ENCODE data around the gene ORM1.

The ORM1 gene

GRCh38 chr9:114304416-114305188 is 18.3 kb upstream of the ORM1 start:
- Histone ChIP-seq H3F3A (ENCODE audit: insufficient read depth, low read length) (no peaks in the 10 kb centered on the region), H3K79me2 (ENCODE audit: low read length) (no peaks in the 10 kb centered on the region), H3K4me2 (ENCODE audit: low read depth, low read length) (no peak overlapping the region), H3K4me3 (ENCODE audit: low read length) (no peak overlapping the region), H3K9me2 (replicated peaks; ENCODE audit: insufficient read depth, low read length) (no peaks in the 10 kb centered on the region), H3K9me3 (replicated peaks; ENCODE audit: insufficient read depth, low read length) (no peaks in the 10 kb centered on the region), H2AFZ (ENCODE audit: low read length) (no peak overlapping the region), H3K36me3 (replicated peaks; ENCODE audit: insufficient read depth, low read length) (no peaks in the 10 kb centered on the region), H3K9ac (ENCODE audit: low read length) (no peak overlapping the region), H3K4me1 (ENCODE audit: low read length) (no peaks in the 10 kb centered on the region), H4K20me1 (ENCODE audit: insufficient read depth, low read length) (no peaks in the 10 kb centered on the region), H3K27ac (ENCODE audit: low read length) (no peak overlapping the region), H3K27me3 (replicated peaks; ENCODE audit: insufficient read depth, low read length) (no peaks in the 10 kb centered on the region)
- no peak for DNase-seq
- TF ChIP-seq CTCF (IDR thresholded peaks at IDR 0.05; ENCODE audit: low read length) (no peak), EZH2 (optimal IDR thresholded peaks at IDR 0.05; ENCODE audit: low read depth, low read length) (no peak), EZH2phosphoT487 (IDR thresholded peaks at IDR 0.05; ENCODE audit: low read length) (no peak)

- Histone ChIP-seq H3F3A (ENCODE audit: insufficient read depth, low read length) (no peaks in the 10 kb centered on the region), H3K79me2 (ENCODE audit: low read length) (no peaks in the 10 kb centered on the region), H4K20me1 (ENCODE audit: insufficient read depth, low read length) (no peaks in the 10 kb centered on the region), H2AFZ (ENCODE audit: low read length) (no peak overlapping the region), H3K27ac (ENCODE audit: low read length) (no peak overlapping the region), H3K4me1 (ENCODE audit: low read length) (no peaks in the 10 kb centered on the region), H3K36me3 (replicated peaks; ENCODE audit: insufficient read depth, low read length) (no peaks in the 10 kb centered on the region), H3K4me2 (ENCODE audit: low read depth, low read length) (no peak overlapping the region), H3K9ac (ENCODE audit: low read length) (no peak overlapping the region), H3K9me3 (replicated peaks; ENCODE audit: insufficient read depth, low read length) (no peaks in the 10 kb centered on the region), H3K4me3 (ENCODE audit: low read length) (no peak overlapping the region), H3K27me3 (replicated peaks; ENCODE audit: insufficient read depth, low read length) (no peaks in the 10 kb centered on the region), H3K9me2 (replicated peaks; ENCODE audit: insufficient read depth, low read length) (no peaks in the 10 kb centered on the region)
- TF ChIP-seq EZH2phosphoT487 (IDR thresholded peaks at IDR 0.05; ENCODE audit: low read length) (no peak), EZH2 (optimal IDR thresholded peaks at IDR 0.05; ENCODE audit: low read depth, low read length) (no peak), CTCF (IDR thresholded peaks at IDR 0.05; ENCODE audit: low read length) (no peak)
- no peak for DNase-seq
These were observed 15.0 kb upstream of the ORM1 start for GRCh38 chr9:114307899-114308267.

GRCh38 chr9:114308361-114308950 is 14.4 kb upstream of the ORM1 start:
- Histone ChIP-seq H3K9me2 (replicated peaks; ENCODE audit: insufficient read depth, low read length) (no peaks in the 10 kb centered on the region), H2AFZ (ENCODE audit: low read length) (no peak overlapping the region), H3K27ac (ENCODE audit: low read length) (no peak overlapping the region), H3K4me1 (ENCODE audit: low read length) (no peaks in the 10 kb centered on the region), H3F3A (ENCODE audit: insufficient read depth, low read length) (no peaks in the 10 kb centered on the region), H3K79me2 (ENCODE audit: low read length) (no peaks in the 10 kb centered on the region), H3K4me3 (ENCODE audit: low read length) (no peak overlapping the region), H4K20me1 (ENCODE audit: insufficient read depth, low read length) (no peaks in the 10 kb centered on the region), H3K4me2 (ENCODE audit: low read depth, low read length) (no peak overlapping the region), H3K36me3 (replicated peaks; ENCODE audit: insufficient read depth, low read length) (no peaks in the 10 kb centered on the region), H3K9me3 (replicated peaks; ENCODE audit: insufficient read depth, low read length) (no peaks in the 10 kb centered on the region), H3K27me3 (replicated peaks; ENCODE audit: insufficient read depth, low read length) (no peaks in the 10 kb centered on the region), H3K9ac (ENCODE audit: low read length) (no peak overlapping the region)
- TF ChIP-seq EZH2phosphoT487 (IDR thresholded peaks at IDR 0.05; ENCODE audit: low read length): no peak
- no peak for TF ChIP-seq CTCF (IDR thresholded peaks at IDR 0.05; ENCODE audit: low read length)
- TF ChIP-seq EZH2 (optimal IDR thresholded peaks at IDR 0.05; ENCODE audit: low read depth, low read length): no peak
- DNase-seq: no peak
